H1 (cell line): ENCODE data around the gene SMIM41. TPM values are rescaled to one million over a fixed set of nuclear protein-coding genes. Genes with fewer than 3 reads are reported as not detected.

Experiments used
- CTCF ChIA-PET: fragments of 300-600 bp; sonication (Branson Sonifier 250); formaldehyde crosslinking; loops from one replicate; lab custom pipeline; 2021; ENCODE audit not compliant: partially characterized antibody; lab: Charles Lee
- POLR2A ChIA-PET: fragments of 300-600 bp; sonication (Branson Sonifier 250); formaldehyde crosslinking; loops from one replicate; lab custom pipeline; 2021; ENCODE audit warnings: inconsistent platforms; ENCODE audit not compliant: partially characterized antibody; lab: Charles Lee
- DNase-seq, 2 experiments: peaks; one replicate each; pipeline versions ENCODE4 v3.0.0 to v3.0.0-alpha.2; 2010 to 2022; ENCODE audit warnings: low spot score in 2 of 2, low read depth in 1 of 2, mixed read lengths in 1 of 2
- FAIRE-seq: peaks from 2 replicates; lab custom pipeline; 2011; peaks lifted over from hg19 to GRCh38; lab: Jason Lieb, UNC
- H2AFZ ChIP-seq: 2 replicates; pipeline ENCODE4 v1.8.1; 2012; ENCODE audit warnings: low read length, inconsistent platforms
- H2AK5ac ChIP-seq: 2 replicates; pipeline ENCODE4 v1.6.1; 2013; ENCODE audit warnings: low read depth, low read length
- H2BK120ac ChIP-seq: replicated peaks from 2 replicates; pipeline ENCODE3; 2013; ENCODE audit warnings: low read depth, low read length, inconsistent platforms
- H2BK12ac ChIP-seq: 2 replicates; pipeline ENCODE4 v1.6.1; 2013; ENCODE audit warnings: low read depth, low read length
- H2BK15ac ChIP-seq: 2 replicates; pipeline ENCODE4 v1.6.1; 2013; ENCODE audit warnings: low read length
- H2BK20ac ChIP-seq: 2 replicates; pipeline ENCODE4 v1.6.1; 2013; ENCODE audit warnings: low read length
- H2BK5ac ChIP-seq: 2 replicates; pipeline ENCODE4 v1.6.1; 2013; ENCODE audit warnings: low read depth, low read length
- H3K14ac ChIP-seq: 2 replicates; pipeline ENCODE4 v1.6.1; 2013; ENCODE audit warnings: inconsistent platforms; ENCODE audit not compliant: insufficient read length
- H3K18ac ChIP-seq: 2 replicates; pipeline ENCODE4 v1.6.1; 2013; ENCODE audit warnings: low read length; ENCODE audit errors: extremely low read depth
- H3K23ac ChIP-seq: 2 replicates; pipeline ENCODE4 v1.6.1; 2013; ENCODE audit warnings: inconsistent platforms; ENCODE audit not compliant: insufficient read length
- H3K23me2 ChIP-seq: 2 replicates; pipeline ENCODE4 v1.6.1; 2013; ENCODE audit warnings: low read depth, low read length
- H3K27ac ChIP-seq: 2 replicates; pipeline ENCODE4 v1.6.1; 2011; ENCODE audit warnings: low read depth, low read length, inconsistent platforms
- H3K27me3 ChIP-seq, 4 experiments: replicated peaks in 1 of 4; 1 replicate in 1 of 4; 2 replicates in 3 of 4; pipeline versions ENCODE4 v1.6.1 to v1.8.1; 2011 to 2013; ENCODE audit warnings: low read length in 3 of 4, mild to moderate bottlenecking in 3 of 4, inconsistent platforms in 2 of 4, mixed read lengths in 2 of 4, moderate library complexity in 1 of 4; ENCODE audit not compliant: control insufficient read depth in 3 of 4, insufficient read depth in 3 of 4; ENCODE audit errors: extremely low read depth in 1 of 4
- H3K36me3 ChIP-seq, 4 experiments: 2 replicates each; pipeline versions ENCODE4 v1.6.1 to v1.8.1; 2011 to 2013; ENCODE audit warnings: mild to moderate bottlenecking in 4 of 4, low read length in 3 of 4, moderate library complexity in 2 of 4, control low read depth in 1 of 4, inconsistent platforms in 1 of 4; ENCODE audit not compliant: insufficient read depth in 4 of 4, control insufficient read depth in 2 of 4
- H3K4ac ChIP-seq: replicated peaks from 2 replicates; pipeline ENCODE3; 2013; ENCODE audit warnings: low read length, low read depth, mixed read lengths, inconsistent platforms; ENCODE audit not compliant: insufficient read length
- H3K4me1 ChIP-seq, 4 experiments: replicated peaks in 1 of 4; 1 replicate in 1 of 4; 2 replicates in 3 of 4; pipeline versions ENCODE4 v1.6.1 to v1.8.1; 2011 to 2013; ENCODE audit warnings: low read length in 3 of 4, inconsistent platforms in 2 of 4, mixed read lengths in 1 of 4; ENCODE audit not compliant: insufficient read depth in 4 of 4, control insufficient read depth in 3 of 4
- H3K4me2 ChIP-seq, 2 experiments: 2 replicates each; pipeline versions ENCODE4 v1.6.1 to v1.8.1; 2011 to 2013; ENCODE audit warnings: low read depth in 2 of 2, low read length in 2 of 2, control low read depth in 1 of 2, inconsistent platforms in 1 of 2, mild to moderate bottlenecking in 1 of 2; ENCODE audit not compliant: insufficient read depth in 1 of 2
- H3K4me3 ChIP-seq, 4 experiments: fragments of 200-600, 300-600 bp in 1 of 4; sonication (generic), shearing (Covaris generic), sonication (Bioruptor Twin) in 1 of 4; 2 replicates each; pipeline versions ENCODE4 v1.5.1 to v1.8.1; 2011 to 2016; ENCODE audit warnings: low read length in 4 of 4, low read depth in 3 of 4, control low read depth in 2 of 4, inconsistent platforms in 2 of 4, mild to moderate bottlenecking in 2 of 4, mixed read lengths in 1 of 4, moderate library complexity in 1 of 4; ENCODE audit not compliant: insufficient read depth in 2 of 4; ENCODE audit errors: extremely low read depth in 1 of 4
- H3K56ac ChIP-seq: replicated peaks from 2 replicates; pipeline ENCODE3; 2013; ENCODE audit warnings: low read depth, mild to moderate bottlenecking, mixed read lengths, low read length, inconsistent platforms; ENCODE audit not compliant: insufficient read length
- H3K79me1 ChIP-seq: 2 replicates; pipeline ENCODE4 v1.6.1; 2013; ENCODE audit warnings: low read depth, low read length, control low read depth
- H3K79me2 ChIP-seq, 2 experiments: 2 replicates each; pipeline versions ENCODE4 v1.6.1 to v1.8.1; 2012 to 2013; ENCODE audit warnings: low read length in 2 of 2, mild to moderate bottlenecking in 2 of 2, inconsistent platforms in 1 of 2; ENCODE audit not compliant: insufficient read depth in 2 of 2, control insufficient read depth in 1 of 2
- H3K9ac ChIP-seq, 4 experiments: replicated peaks in 1 of 4; 1 replicate in 1 of 4; 2 replicates in 3 of 4; pipeline versions ENCODE4 v1.6.1 to v1.8.1; 2011 to 2013; ENCODE audit warnings: low read depth in 3 of 4, low read length in 3 of 4, control low read depth in 2 of 4, mild to moderate bottlenecking in 2 of 4, moderate library complexity in 2 of 4, inconsistent platforms in 1 of 4; ENCODE audit errors: extremely low read depth in 1 of 4
- H3K9me3 ChIP-seq, 2 experiments: 2 replicates each; pipeline versions ENCODE4 v1.6.1 to v1.8.1; 2012 to 2013; ENCODE audit warnings: mild to moderate bottlenecking in 2 of 2, moderate library complexity in 2 of 2, control low read depth in 1 of 2, inconsistent platforms in 1 of 2, low read depth in 1 of 2, low read length in 1 of 2, mixed read lengths in 1 of 2; ENCODE audit not compliant: insufficient read depth in 2 of 2
- H4K20me1 ChIP-seq, 2 experiments: replicated peaks in 1 of 2; 2 replicates each; pipeline versions ENCODE3 to v1.8.1; 2011 to 2013; ENCODE audit warnings: inconsistent platforms in 2 of 2, low read length in 2 of 2, mild to moderate bottlenecking in 1 of 2; ENCODE audit not compliant: insufficient read depth in 2 of 2, control insufficient read depth in 1 of 2
- H4K5ac ChIP-seq: 2 replicates; pipeline ENCODE4 v1.6.1; 2013; ENCODE audit warnings: low read length, low read depth, mixed read lengths, inconsistent platforms; ENCODE audit not compliant: insufficient read length
- H4K8ac ChIP-seq: 2 replicates; pipeline ENCODE4 v1.8.0; 2013; ENCODE audit warnings: mild to moderate bottlenecking, moderate library complexity, low read length, inconsistent platforms; ENCODE audit not compliant: insufficient read depth; ENCODE audit errors: extremely low read depth
- H4K91ac ChIP-seq: replicated peaks from 2 replicates; pipeline ENCODE3; 2013; ENCODE audit warnings: low read length, mixed read lengths, inconsistent platforms; ENCODE audit not compliant: insufficient read length
- ATF2 ChIP-seq: IDR thresholded peaks from 2 replicates; pipeline ENCODE4 v1.6.1; 2012; ENCODE audit warnings: low read length, inconsistent platforms
- BACH1 ChIP-seq: IDR thresholded peaks from 2 replicates; pipeline ENCODE4 v1.6.1; 2012; ENCODE audit warnings: low read length, improper control_type of control experiment
- CEBPB ChIP-seq: IDR thresholded peaks from 2 replicates; pipeline ENCODE4 v1.6.1; 2012; ENCODE audit warnings: low read depth, low read length
- CTBP2 ChIP-seq: IDR thresholded peaks from 2 replicates; pipeline ENCODE4 v1.7.0; 2011; ENCODE audit warnings: borderline replicate concordance, mild to moderate bottlenecking, moderate library complexity, mixed read lengths, low read length; ENCODE audit not compliant: insufficient read depth, insufficient read length
- GABPA ChIP-seq: IDR thresholded peaks from 2 replicates; pipeline ENCODE4 v1.6.1; 2011; ENCODE audit warnings: mild to moderate bottlenecking, low read length, moderate library complexity, borderline replicate concordance; ENCODE audit not compliant: insufficient read depth
- JUND ChIP-seq: IDR thresholded peaks from 2 replicates; pipeline ENCODE4 v1.6.1; 2011; ENCODE audit warnings: mild to moderate bottlenecking, improper control_type of control experiment, low read length
- POU5F1 ChIP-seq: IDR thresholded peaks from 2 replicates; pipeline ENCODE4 v1.6.1; 2011; ENCODE audit warnings: low read depth, mild to moderate bottlenecking, low read length, moderate library complexity
- RFX5 ChIP-seq: IDR thresholded peaks from 2 replicates; pipeline ENCODE4 v1.6.1; 2011; ENCODE audit warnings: low read depth, low read length, improper control_type of control experiment, borderline replicate concordance
- SIN3A ChIP-seq, 2 experiments: IDR thresholded peaks in 1 of 2; conservative IDR thresholded peaks in 1 of 2; 2 replicates each; pipeline ENCODE4 v1.6.1; 2011 to 2012; ENCODE audit warnings: low read length in 2 of 2, improper control_type of control experiment in 1 of 2, low read depth in 1 of 2, mild to moderate bottlenecking in 1 of 2
- USF2 ChIP-seq: IDR thresholded peaks from 2 replicates; pipeline ENCODE4 v1.6.1; 2011; ENCODE audit warnings: low read length, improper control_type of control experiment
- WGBS, 2 experiments: shearing (Covaris generic) in 1 of 2; methylation state at CpG; one replicate each; pipeline versions ENCODE4 v1.1.6 to v1.1.7; 2013 to 2015; ENCODE audit warnings: low lambda C conversion rate in 2 of 2, mixed read lengths in 2 of 2, inconsistent platforms in 1 of 2, low coverage in 1 of 2, missing lambda C conversion rate in 1 of 2; ENCODE audit not compliant: insufficient replicate concordance in 2 of 2, insufficient coverage in 1 of 2, insufficient read length in 1 of 2; ENCODE audit errors: extremely low coverage in 1 of 2, missing lambda C conversion rate in 1 of 2; 5-methylcytosine and 5-hydroxymethylcytosine counted together
- polyA plus RNA-seq, 7 experiments: library from polyadenylated mRNA; depleted of rRNA in 3 of 7; stranded (reverse) in 5 of 7; unstranded in 2 of 7; fragments of >200 nt in 5 of 7; fragments of 200-250 nt in 2 of 7; gene quantifications; 1 replicate in 5 of 7; 2 replicates in 1 of 7; 4 replicates in 1 of 7; pipeline versions ENCODE4 v1.2.1 to v1.2.3, GENCODE V29; 2011 to 2013; ENCODE audit warnings: missing spikeins in 2 of 7, mixed read lengths in 2 of 7
- total RNA-seq: library from RNA; stranded (reverse); fragmentation: NEBNext Ultra II Directional; extraction: Animal tissue kit (Norgen Biotek cat#: 25700); gene quantifications from 2 replicates; pipeline ENCODE4 v1.2.1, GENCODE V29; 2021

Gene SMIM41
- total and polyA plus RNA-seq, 2 of the 8 experiments (the other 6 are each of a cell fraction or from before 2014, with no cell fraction given): 0.28 to 0.98 TPM

GRCh38 chr12:52049688-52050087 is 29.8 kb upstream of the SMIM41 start:
- Histone ChIP-seq H3K27me3 (peaks cover 4 to 44% (median 36%) of the 10 kb centered on the region in 4 experiments), H3K9me3 (no peaks in the 10 kb centered on the region), H2BK20ac (no peak overlapping the region), H2BK15ac (no peak overlapping the region), H2BK12ac (no peak overlapping the region), H3K79me2 (no peaks in the 10 kb centered on the region), H3K27ac (no peak overlapping the region), H3K4ac (no peak overlapping the region), H2AFZ (no peak overlapping the region), H2BK120ac (no peak overlapping the region), H3K18ac (no peak overlapping the region), H3K4me2 (peak overlapping the region; percentile 80 to 99; a peak in 2 of 4 replicates), H3K36me3 (peaks cover 0 to 3% (median 0%) of the 10 kb centered on the region in 4 experiments; a peak in 1 of 8 replicates), H3K23me2 (peaks cover 14% of the 10 kb centered on the region), H4K8ac (no peak overlapping the region), H3K79me1 (no peaks in the 10 kb centered on the region; the same call in 1 of the 2 replicates), H4K5ac (no peak overlapping the region), H3K4me1 (peaks cover 0 to 19% (median 9%) of the 10 kb centered on the region in 4 experiments; a peak in 6 of 7 replicates), H3K56ac (no peak overlapping the region), H3K4me3 (peak overlapping the region in 1 of 4 experiments; percentile 72; a peak in 2 of 8 replicates), H4K91ac (no peak overlapping the region), H3K23ac (no peak overlapping the region), H4K20me1 (peaks cover 4 to 31% of the 10 kb centered on the region in 2 experiments), H3K9ac (no peak overlapping the region), H3K14ac (no peak overlapping the region), H2AK5ac (no peak overlapping the region; the same call in 1 of the 2 replicates), H2BK5ac (no peak overlapping the region)
- FAIRE-seq (no peak), DNase-seq (no peak)
- ChIA-PET CTCF (interaction anchor here (1.5 to 34.1 kb wide), 4 partner anchors 10 to 33 kb away, joined by 6 to 1022 read pairs (median 14); partner anchors contain the start of gene ATG101), POLR2A (interaction anchor here (1.5 to 3.2 kb wide), 4 partner anchors 12 to 20 kb away, joined by 5 to 38 read pairs (median 19); partner anchors contain the start of gene ATG101)
- WGBS, 2 experiments: 91% methylated on average over 5 of the region's 5 CpGs; no CpG with 5 or more reads in 1 of the 2 experiments
- TF ChIP-seq BACH1: no peak
- no peak for TF ChIP-seq JUND
- TF ChIP-seq USF2: no peak
- no peak for TF ChIP-seq GABPA
- TF ChIP-seq CEBPB: no peak
- no peak for TF ChIP-seq SIN3A (conservative IDR thresholded peaks at IDR 0.05 in 1 of 2, IDR thresholded peaks at IDR 0.05 in 1 of 2; ENCODE audit: low read depth in 1 of 2, low read length in 2 of 2)
- no peak for TF ChIP-seq POU5F1
- TF ChIP-seq ATF2: no peak
- TF ChIP-seq RFX5: no peak
- TF ChIP-seq CTBP2: no peak
